ENCODE data around the gene CERS1. TPM values are rescaled to one million over a fixed set of nuclear protein-coding genes. Genes with fewer than 3 reads are reported as not detected.

CERS1 gene
- total RNA-seq, 1 experiment from 2014 or later = 3.1 TPM

GRCh38 chr19:18898607-18899408 is 2.9 kb upstream of the CERS1 start:
- DNase-seq (ENCODE audit: low spot score) = no peak

GRCh38 chr19:18898081-18898606 is 2.2 kb upstream of the CERS1 start:
- no peak for DNase-seq (ENCODE audit: low spot score)

- DNase-seq (ENCODE audit: low spot score) = no peak
Observed at GRCh38 chr19:18897094-18898029, 1.4 kb upstream of the CERS1 start.

GRCh38 chr19:18896421-18896841 is 473 bp upstream of the CERS1 start:
- no peak for DNase-seq (ENCODE audit: low spot score)

- no peak for DNase-seq (ENCODE audit: low spot score)
Observed at GRCh38 chr19:18895038-18895823, 727 bp downstream of the CERS1 start.

- DNase-seq (ENCODE audit: low spot score) = no peak
Observed at GRCh38 chr19:18894254-18895037, 1.5 kb downstream of the CERS1 start.

GRCh38 chr19:18893587-18894253 is 2.2 kb downstream of the CERS1 start:
- DNase-seq (ENCODE audit: low spot score) = no peak

GRCh38 chr19:18889949-18890745 is 5.8 kb downstream of the CERS1 start:
- DNase-seq (ENCODE audit: low spot score) = no peak

GRCh38 chr19:18886972-18887371 is 9.0 kb downstream of the CERS1 start:
- DNase-seq (ENCODE audit: low spot score) = no peak

- DNase-seq (ENCODE audit: low spot score) = no peak
Observed at GRCh38 chr19:18883526-18884304, 12.2 kb downstream of the CERS1 start.

- no peak for DNase-seq (ENCODE audit: low spot score)
Observed at GRCh38 chr19:18881491-18881890, 14.5 kb downstream of the CERS1 start.

GRCh38 chr19:18879579-18880373 is 16.2 kb downstream of the CERS1 start:
- peak; percentile 27 for DNase-seq (ENCODE audit: low spot score)

GRCh38 chr19:18878858-18879578 is 16.9 kb downstream of the CERS1 start:
- DNase-seq (ENCODE audit: low spot score) = no peak

- DNase-seq (ENCODE audit: low spot score) = no peak
Observed at GRCh38 chr19:18878058-18878797, 17.7 kb downstream of the CERS1 start.

- no peak for DNase-seq (ENCODE audit: low spot score)
Observed at GRCh38 chr19:18876865-18877264, 19.1 kb downstream of the CERS1 start.

- DNase-seq (ENCODE audit: low spot score) = no peak
Observed at GRCh38 chr19:18875726-18876125, 20.2 kb downstream of the CERS1 start.

Data from A172 (cell line).